Bronchus fibroblast of lung (primary cell): ENCODE results near the gene HSP90AA1. TPM values are rescaled to one million over a fixed set of nuclear protein-coding genes. Genes with fewer than 3 reads are reported as not detected.

Source experiments
- total RNA-seq: library from RNA; depleted of rRNA; stranded (reverse); fragments of >200 nt; gene quantifications from 2 replicates; pipeline ENCODE4 v1.2.3, GENCODE V29; 2015

Gene HSP90AA1
- 497 and 561 TPM in 2 replicates for total RNA-seq

DNA sequence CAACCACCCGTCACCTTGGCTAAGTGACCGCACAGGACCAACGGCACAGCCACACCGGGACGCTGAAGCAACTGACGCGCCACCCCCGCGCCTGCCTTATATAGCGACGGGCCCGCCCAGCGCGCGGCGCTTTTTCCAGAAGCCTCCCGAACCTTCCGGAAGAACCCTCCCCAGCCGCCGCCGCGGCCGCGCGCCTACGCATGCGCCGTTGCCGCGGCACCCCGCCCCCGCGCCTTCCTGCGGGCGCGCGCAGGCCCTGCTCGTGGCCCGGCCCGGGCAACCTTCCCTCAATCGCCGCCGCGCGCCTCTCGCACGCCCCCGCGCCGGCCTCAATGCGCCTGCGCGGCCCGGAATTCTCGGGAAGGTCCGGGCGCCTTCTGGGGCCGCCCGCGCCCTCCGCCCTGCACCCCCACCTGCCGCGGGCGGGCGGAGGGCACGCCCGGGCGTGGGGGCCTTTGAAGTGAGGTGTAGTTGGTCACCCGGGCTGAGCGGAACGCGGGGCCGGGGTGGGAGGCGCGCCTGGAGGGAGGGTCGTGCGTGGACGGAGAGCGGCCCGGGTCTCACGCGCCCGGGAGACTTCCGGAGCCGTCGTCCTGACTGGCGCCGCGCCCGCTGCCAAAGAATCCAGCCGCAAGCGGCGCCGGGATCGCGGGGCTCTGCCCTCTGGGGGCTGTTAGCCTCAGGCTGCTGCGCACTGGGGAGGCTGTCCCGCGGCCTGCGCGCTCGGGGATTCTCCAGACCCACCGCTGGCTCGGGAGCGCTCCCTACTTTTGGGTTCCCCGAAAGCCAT lies at the start of gene HSP90AA1:
HSP90AA1 (minus strand) TSS at position 73 of the 790 bp plus-strand sequence. CDS start 666 bp downstream, outside the sequence.

Other genes starting within 250 kb of the HSP90AA1 start
- gene DYNC1H1, start 122.5 kb downstream of the HSP90AA1 start, total RNA-seq, result 229 and 250 TPM in 2 replicates
- gene WDR20, start 52.9 kb upstream of the HSP90AA1 start, total RNA-seq, result 13.7 and 15.1 TPM in 2 replicates
- 12.8 and 23.7 TPM in 2 replicates for gene MOK, start 218.1 kb upstream of the HSP90AA1 start, total RNA-seq
- gene ZNF839, start 232.7 kb upstream of the HSP90AA1 start, total RNA-seq, result 9.2 and 9.7 TPM in 2 replicates